ENCODE results near the gene KCNN3. TPM values are rescaled to one million over a fixed set of nuclear protein-coding genes. Genes with fewer than 3 reads are reported as not detected.
A peak's percentile ranks its signal among the peaks of the same experiment; 100 is the strongest.

KCNN3 gene
- total and polyA plus RNA-seq, 2 of the 8 experiments (the other 6 are each of a cell fraction or from before 2014, with no cell fraction given), result 2.8 to 3.7 TPM

DNA sequence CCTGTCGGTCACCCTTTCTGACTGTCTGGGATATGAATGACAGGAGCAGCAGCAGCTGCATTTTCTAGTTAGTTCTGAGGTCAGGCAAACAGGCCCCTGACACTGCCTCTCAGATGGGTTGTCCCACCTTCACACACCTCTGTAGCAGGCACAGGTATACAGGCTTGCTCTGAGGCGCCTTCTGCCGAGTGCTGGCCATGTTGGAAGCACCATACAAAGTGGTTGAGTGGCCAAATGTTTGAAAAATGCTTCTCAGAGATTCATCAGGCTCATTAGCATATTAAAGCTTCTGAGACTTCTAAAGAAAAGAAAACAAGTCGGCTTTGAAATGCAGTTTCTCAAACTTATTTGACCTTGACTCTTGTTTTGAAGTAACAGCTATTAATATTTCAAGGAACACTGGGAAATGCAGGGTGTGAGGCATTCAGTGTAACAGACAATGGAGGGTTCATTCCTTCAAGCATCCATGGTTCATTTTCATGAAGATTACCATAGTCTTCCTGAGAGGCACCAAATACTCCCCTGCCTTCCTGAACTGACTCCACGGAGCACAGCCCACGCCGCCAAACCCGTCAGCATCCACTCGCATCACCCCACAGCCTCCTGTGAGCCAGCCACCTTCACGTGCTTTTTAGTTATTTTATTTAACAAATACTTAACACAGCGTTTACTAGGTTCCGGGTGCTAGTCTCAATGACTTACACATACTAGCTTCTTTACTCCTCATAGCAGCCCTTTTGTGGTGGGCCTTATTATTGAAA is 81.8 kb downstream of the KCNN3 start:
- H4K20me1 ChIP-seq (replicated peaks in 1 of 2; ENCODE audit: control insufficient read depth in 1 of 2, insufficient read depth in 2 of 2, low read length in 2 of 2), result no peaks in the 10 kb centered on the region
- H3K9ac ChIP-seq (replicated peaks in 1 of 4; ENCODE audit: extremely low read depth in 1 of 4, low read depth in 3 of 4, low read length in 3 of 4), result no peak overlapping the region
- no peak overlapping the region for H3K56ac ChIP-seq (replicated peaks; ENCODE audit: insufficient read length, low read depth, low read length)
- no peak overlapping the region for H3K23ac ChIP-seq (ENCODE audit: insufficient read length)
- H2BK15ac ChIP-seq (ENCODE audit: low read length), result no peak overlapping the region
- no peak overlapping the region for H2BK120ac ChIP-seq (replicated peaks; ENCODE audit: low read depth, low read length)
- H3K9me3 ChIP-seq (ENCODE audit: insufficient read depth in 2 of 2, low read depth in 1 of 2, low read length in 1 of 2), result no peaks in the 10 kb centered on the region
- no peak overlapping the region for H2AFZ ChIP-seq (ENCODE audit: low read length)
- no peak overlapping the region for H2AK5ac ChIP-seq (ENCODE audit: low read depth, low read length)
- no peak overlapping the region for H3K4me2 ChIP-seq (ENCODE audit: insufficient read depth in 1 of 2, low read depth in 2 of 2, low read length in 2 of 2)
- no peak overlapping the region for H2BK12ac ChIP-seq (ENCODE audit: low read depth, low read length)
- no peak overlapping the region for H3K14ac ChIP-seq (ENCODE audit: insufficient read length)
- no peak overlapping the region for H2BK5ac ChIP-seq (ENCODE audit: low read depth, low read length)
- DNase-seq (ENCODE audit: low read depth in 1 of 2, low spot score in 2 of 2) (no peak), FAIRE-seq (no peak)
- no peaks in the 10 kb centered on the region for H3K23me2 ChIP-seq (ENCODE audit: low read depth, low read length)
- CTCF ChIA-PET (ENCODE audit: partially characterized antibody), result interaction anchor here (0.8 to 2.8 kb wide), 9 partner anchors 10 to 90 kb away, joined by 3 to 10 read pairs (median 4); no protein-coding TSS in a partner anchor
- POLR2A ChIA-PET (ENCODE audit: partially characterized antibody), result interaction anchor here (1.4 kb wide), 1 partner anchor 12 kb away, joined by 3 read pairs; no protein-coding TSS in a partner anchor
- no peaks in the 10 kb centered on the region for H3K79me2 ChIP-seq (ENCODE audit: control insufficient read depth in 1 of 2, insufficient read depth in 2 of 2, low read length in 2 of 2)
- no peaks in the 10 kb centered on the region for H3K79me1 ChIP-seq (ENCODE audit: low read depth, low read length)
- no peaks in the 10 kb centered on the region; a peak in 1 of 7 replicates for H3K27me3 ChIP-seq (replicated peaks in 1 of 4; ENCODE audit: control insufficient read depth in 3 of 4, extremely low read depth in 1 of 4, insufficient read depth in 3 of 4, low read length in 3 of 4)
- H3K4ac ChIP-seq (replicated peaks; ENCODE audit: insufficient read length, low read depth, low read length), result no peak overlapping the region
- no peaks in the 10 kb centered on the region for H3K36me3 ChIP-seq (ENCODE audit: control insufficient read depth in 2 of 4, insufficient read depth in 4 of 4, low read length in 3 of 4)
- no peak overlapping the region for H3K4me3 ChIP-seq (ENCODE audit: extremely low read depth in 1 of 4, insufficient read depth in 2 of 4, low read depth in 3 of 4, low read length in 4 of 4)
- 0 out of 2 replicates have a peak overlapping the region, but pooled peaks have one; percentile 45 for H4K8ac ChIP-seq (ENCODE audit: extremely low read depth, insufficient read depth, low read length)
- no peak overlapping the region for H4K5ac ChIP-seq (ENCODE audit: insufficient read length, low read depth, low read length)
- H3K4me1 ChIP-seq (replicated peaks in 1 of 4; ENCODE audit: control insufficient read depth in 3 of 4, insufficient read depth in 4 of 4, low read length in 3 of 4), result peaks cover 0 to 7% (median 3%) of the 10 kb centered on the region in 4 experiments; a peak in 3 of 7 replicates
- no peak overlapping the region for H3K18ac ChIP-seq (ENCODE audit: extremely low read depth, low read length)
- 88% methylated on average over 12 of the region's 12 CpGs; no CpG with 5 or more reads in 1 of the 2 experiments for WGBS, 2 experiments (ENCODE audit: extremely low coverage in 1 of 2, insufficient coverage in 1 of 2, insufficient read length in 1 of 2, insufficient replicate concordance in 2 of 2, low coverage in 1 of 2, low lambda C conversion rate in 2 of 2, missing lambda C conversion rate in 1 of 2)
- no peak overlapping the region for H2BK20ac ChIP-seq (ENCODE audit: low read length)
- H4K91ac ChIP-seq (replicated peaks; ENCODE audit: insufficient read length, low read length), result no peak overlapping the region
- no peak overlapping the region for H3K27ac ChIP-seq (ENCODE audit: low read depth, low read length)
- no peak for TF ChIP-seq BRCA1 (IDR thresholded peaks at IDR 0.05; ENCODE audit: low read depth, low read length)
- TF ChIP-seq, protein P1, sequence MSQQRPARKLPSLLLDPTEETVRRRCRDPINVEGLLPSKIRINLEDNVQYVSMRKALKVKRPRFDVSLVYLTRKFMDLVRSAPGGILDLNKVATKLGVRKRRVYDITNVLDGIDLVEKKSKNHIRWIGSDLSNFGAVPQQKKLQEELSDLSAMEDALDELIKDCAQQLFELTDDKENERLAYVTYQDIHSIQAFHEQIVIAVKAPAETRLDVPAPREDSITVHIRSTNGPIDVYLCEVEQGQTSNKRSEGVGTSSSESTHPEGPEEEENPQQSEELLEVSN (IDR thresholded peaks at IDR 0.05), result no peak
